GM12878 (cell line): Measurements from ENCODE around the gene SH2D5. TPM values are rescaled to one million over a fixed set of nuclear protein-coding genes. Genes with fewer than 3 reads are reported as not detected.

Experiments
- FOXM1 ChIP-seq: IDR thresholded peaks from 2 replicates; pipeline ENCODE4 v1.6.1; 2012; ENCODE audit warnings: low read depth, mild to moderate bottlenecking, inconsistent platforms, low read length, moderate library complexity
- HDAC6 ChIP-seq: fragments of 200-600 bp; sonication (generic); IDR thresholded peaks from one replicate; pipeline ENCODE4 v1.8.0; 2017; ENCODE audit warnings: antibody characterized with exemption; ENCODE audit not compliant: unreplicated experiment
- IRF4 ChIP-seq: IDR thresholded peaks from 2 replicates; pipeline ENCODE4 v1.6.1; 2011; ENCODE audit warnings: low read depth, low read length
- JUNB ChIP-seq: IDR thresholded peaks from 2 replicates; pipeline ENCODE4 v1.6.1; 2016; ENCODE audit warnings: antibody characterized with exemption, mild to moderate bottlenecking
- MEF2B ChIP-seq: fragments of 450-650 bp; IDR thresholded peaks from 2 replicates; pipeline ENCODE4 v1.6.1; 2018; ENCODE audit warnings: mild to moderate bottlenecking, moderate library complexity; ENCODE audit not compliant: partially characterized antibody, poor library complexity, severe bottlenecking
- NR2C1 ChIP-seq: fragments of 450-650 bp; IDR thresholded peaks from 2 replicates; pipeline ENCODE4 v1.6.1; 2017; ENCODE audit warnings: antibody characterized with exemption, mild to moderate bottlenecking, moderate library complexity
- NR2C2 ChIP-seq: IDR thresholded peaks from 2 replicates; pipeline ENCODE4 v1.6.1; 2011; ENCODE audit warnings: borderline replicate concordance, low read depth; ENCODE audit not compliant: control insufficient read depth, insufficient read length
- PAX8 ChIP-seq: fragments of 450-650 bp; IDR thresholded peaks from 2 replicates; pipeline ENCODE4 v1.6.1; 2017; ENCODE audit warnings: mild to moderate bottlenecking, moderate library complexity
- SREBF1 ChIP-seq: IDR thresholded peaks from 2 replicates; pipeline ENCODE4 v1.6.1; 2012; ENCODE audit warnings: mild to moderate bottlenecking, low read length
- TARDBP ChIP-seq: IDR thresholded peaks from 2 replicates; pipeline ENCODE4 v1.6.1; 2016; ENCODE audit warnings: borderline replicate concordance
- polyA plus RNA-seq, 11 experiments: library from polyadenylated mRNA; depleted of rRNA in 4 of 11; unstranded in 6 of 11; stranded (reverse) in 5 of 11; fragments of >200 nt; fragmentation: Nextera tagmentation in 4 of 11; fragmentation: Illumina TruSeq in 1 of 11; extraction: Ambion mirVana in 4 of 11; extraction: Trizol in 1 of 11; gene quantifications; 1 replicate in 1 of 11; 2 replicates in 10 of 11; pipeline versions ENCODE4 v1.2.1 to v1.2.3, GENCODE V29; 2011 to 2016; ENCODE audit warnings: inconsistent platforms in 2 of 11, missing spikeins in 2 of 11, low read depth in 1 of 11
- total RNA-seq, 4 experiments: library from RNA; depleted of rRNA in 3 of 4; stranded (reverse); fragments of >200 nt in 3 of 4; fragmentation: Illumina TruSeq in 1 of 4; extraction: Trizol in 1 of 4; gene quantifications; 2 replicates each; pipeline versions ENCODE4 v1.2.1 to v1.2.3, GENCODE V29; 2013 to 2021
- TF ChIP-seq, protein P1 (sequence below): fragments of 450-650 bp; IDR thresholded peaks from 2 replicates; pipeline ENCODE4 v1.6.1; 2014; ENCODE audit warnings: mild to moderate bottlenecking
- TF ChIP-seq, protein P2 (sequence below): fragments of 450-650 bp; conservative IDR thresholded peaks from 2 replicates; pipeline ENCODE4 v1.6.1; 2017; ENCODE audit warnings: mild to moderate bottlenecking, moderate library complexity
- TF ChIP-seq, protein P3 (sequence below): fragments of 450-650 bp; formaldehyde crosslinking; IDR thresholded peaks from 2 replicates; pipeline ENCODE4 v1.4.0; 2022; ENCODE audit warnings: mild to moderate bottlenecking, moderate library complexity
- TF ChIP-seq, protein P4 (sequence below): fragments of 450-650 bp; IDR thresholded peaks from 2 replicates; pipeline ENCODE4 v1.6.1; 2017; ENCODE audit warnings: mild to moderate bottlenecking, moderate library complexity
- TF ChIP-seq, protein P5 (sequence below): IDR thresholded peaks from 2 replicates; pipeline ENCODE4 v1.6.1; 2011; ENCODE audit warnings: low read depth, mild to moderate bottlenecking, low read length, moderate library complexity, borderline replicate concordance; ENCODE audit errors: extremely low read depth
- TF ChIP-seq, protein P6 (sequence below): IDR thresholded peaks from 2 replicates; pipeline ENCODE4 v1.6.1; 2012; ENCODE audit warnings: low read length, inconsistent platforms

The SH2D5 gene
- total and polyA plus RNA-seq, 10 of the 15 experiments (the other 5 are each of a cell fraction or from before 2014, with no cell fraction given) = 0.03 to 0.62 (median 0.20) TPM; not detected in 3

DNA sequence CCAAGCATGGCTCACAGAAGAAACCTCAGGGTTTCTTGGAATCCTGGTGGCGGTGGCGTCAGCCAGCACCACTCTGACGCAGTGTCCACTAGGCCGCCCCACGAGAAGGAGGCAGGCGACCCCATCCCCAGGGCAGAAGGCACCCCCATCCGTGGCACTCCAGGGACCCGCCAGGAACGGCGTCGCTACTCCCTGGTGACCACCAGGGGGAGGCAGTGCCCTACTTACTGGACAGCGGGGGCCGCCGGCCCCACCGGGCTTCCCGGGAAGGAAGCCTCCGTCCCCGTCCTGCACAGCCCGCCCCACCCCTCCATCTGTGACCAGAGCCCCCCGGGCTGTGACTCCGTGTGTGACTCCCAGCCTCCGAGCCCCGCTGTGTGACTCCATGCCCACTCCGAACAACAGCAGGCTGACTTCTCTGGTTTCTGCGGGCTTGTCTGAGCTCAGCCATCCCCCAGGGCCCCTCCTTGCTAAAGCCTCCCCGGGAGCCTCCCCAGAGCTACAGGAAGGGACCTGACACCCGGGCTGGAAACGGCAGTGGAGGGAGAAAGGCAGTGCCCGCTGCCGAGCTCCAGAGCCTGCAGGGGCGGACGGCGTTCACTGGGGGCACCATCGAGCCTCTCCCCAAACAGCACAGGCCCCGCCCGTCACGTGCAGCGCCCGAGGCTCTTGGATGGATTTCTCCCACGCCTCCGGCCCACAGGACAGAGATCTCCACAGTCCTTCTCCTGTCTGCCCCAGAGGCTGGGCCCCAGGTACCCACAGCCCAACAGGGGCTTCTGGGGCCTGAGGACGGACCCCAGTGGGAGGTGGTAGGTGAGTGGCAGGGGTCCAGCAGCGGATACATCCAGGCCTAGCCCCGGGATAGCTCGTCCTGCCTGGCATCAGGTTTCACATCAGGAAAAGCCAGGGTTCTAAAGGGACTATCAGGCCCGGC is 35.8 kb downstream of the SH2D5 start (continued):
- TF ChIP-seq, protein P1, sequence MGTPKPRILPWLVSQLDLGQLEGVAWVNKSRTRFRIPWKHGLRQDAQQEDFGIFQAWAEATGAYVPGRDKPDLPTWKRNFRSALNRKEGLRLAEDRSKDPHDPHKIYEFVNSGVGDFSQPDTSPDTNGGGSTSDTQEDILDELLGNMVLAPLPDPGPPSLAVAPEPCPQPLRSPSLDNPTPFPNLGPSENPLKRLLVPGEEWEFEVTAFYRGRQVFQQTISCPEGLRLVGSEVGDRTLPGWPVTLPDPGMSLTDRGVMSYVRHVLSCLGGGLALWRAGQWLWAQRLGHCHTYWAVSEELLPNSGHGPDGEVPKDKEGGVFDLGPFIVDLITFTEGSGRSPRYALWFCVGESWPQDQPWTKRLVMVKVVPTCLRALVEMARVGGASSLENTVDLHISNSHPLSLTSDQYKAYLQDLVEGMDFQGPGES = no peak
- TF ChIP-seq, protein P2, sequence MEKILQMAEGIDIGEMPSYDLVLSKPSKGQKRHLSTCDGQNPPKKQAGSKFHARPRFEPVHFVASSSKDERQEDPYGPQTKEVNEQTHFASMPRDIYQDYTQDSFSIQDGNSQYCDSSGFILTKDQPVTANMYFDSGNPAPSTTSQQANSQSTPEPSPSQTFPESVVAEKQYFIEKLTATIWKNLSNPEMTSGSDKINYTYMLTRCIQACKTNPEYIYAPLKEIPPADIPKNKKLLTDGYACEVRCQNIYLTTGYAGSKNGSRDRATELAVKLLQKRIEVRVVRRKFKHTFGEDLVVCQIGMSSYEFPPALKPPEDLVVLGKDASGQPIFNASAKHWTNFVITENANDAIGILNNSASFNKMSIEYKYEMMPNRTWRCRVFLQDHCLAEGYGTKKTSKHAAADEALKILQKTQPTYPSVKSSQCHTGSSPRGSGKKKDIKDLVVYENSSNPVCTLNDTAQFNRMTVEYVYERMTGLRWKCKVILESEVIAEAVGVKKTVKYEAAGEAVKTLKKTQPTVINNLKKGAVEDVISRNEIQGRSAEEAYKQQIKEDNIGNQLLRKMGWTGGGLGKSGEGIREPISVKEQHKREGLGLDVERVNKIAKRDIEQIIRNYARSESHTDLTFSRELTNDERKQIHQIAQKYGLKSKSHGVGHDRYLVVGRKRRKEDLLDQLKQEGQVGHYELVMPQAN = no peak
- no peak for TF ChIP-seq PAX8
- TF ChIP-seq TARDBP = no peak
- no peak for TF ChIP-seq NR2C1
- TF ChIP-seq, protein P3, sequence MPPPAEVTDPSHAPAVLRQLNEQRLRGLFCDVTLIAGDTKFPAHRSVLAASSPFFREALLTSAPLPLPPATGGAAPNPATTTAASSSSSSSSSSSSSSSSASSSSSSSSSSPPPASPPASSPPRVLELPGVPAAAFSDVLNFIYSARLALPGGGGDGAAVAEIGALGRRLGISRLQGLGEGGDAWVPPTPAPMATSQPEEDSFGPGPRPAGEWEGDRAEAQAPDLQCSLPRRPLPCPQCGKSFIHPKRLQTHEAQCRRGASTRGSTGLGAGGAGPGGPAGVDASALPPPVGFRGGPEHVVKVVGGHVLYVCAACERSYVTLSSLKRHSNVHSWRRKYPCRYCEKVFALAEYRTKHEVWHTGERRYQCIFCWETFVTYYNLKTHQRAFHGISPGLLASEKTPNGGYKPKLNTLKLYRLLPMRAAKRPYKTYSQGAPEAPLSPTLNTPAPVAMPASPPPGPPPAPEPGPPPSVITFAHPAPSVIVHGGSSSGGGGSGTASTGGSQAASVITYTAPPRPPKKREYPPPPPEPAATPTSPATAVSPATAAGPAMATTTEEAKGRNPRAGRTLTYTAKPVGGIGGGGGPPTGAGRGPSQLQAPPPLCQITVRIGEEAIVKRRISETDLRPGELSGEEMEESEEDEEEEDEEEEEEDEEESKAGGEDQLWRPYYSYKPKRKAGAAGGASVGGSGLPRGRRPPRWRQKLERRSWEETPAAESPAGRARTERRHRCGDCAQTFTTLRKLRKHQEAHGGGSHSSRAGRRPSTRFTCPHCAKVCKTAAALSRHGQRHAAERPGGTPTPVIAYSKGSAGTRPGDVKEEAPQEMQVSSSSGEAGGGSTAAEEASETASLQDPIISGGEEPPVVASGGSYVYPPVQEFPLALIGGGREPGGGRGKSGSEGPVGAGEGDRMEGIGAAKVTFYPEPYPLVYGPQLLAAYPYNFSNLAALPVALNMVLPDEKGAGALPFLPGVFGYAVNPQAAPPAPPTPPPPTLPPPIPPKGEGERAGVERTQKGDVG = no peak
- no peak for TF ChIP-seq SREBF1
- TF ChIP-seq, protein P4, sequence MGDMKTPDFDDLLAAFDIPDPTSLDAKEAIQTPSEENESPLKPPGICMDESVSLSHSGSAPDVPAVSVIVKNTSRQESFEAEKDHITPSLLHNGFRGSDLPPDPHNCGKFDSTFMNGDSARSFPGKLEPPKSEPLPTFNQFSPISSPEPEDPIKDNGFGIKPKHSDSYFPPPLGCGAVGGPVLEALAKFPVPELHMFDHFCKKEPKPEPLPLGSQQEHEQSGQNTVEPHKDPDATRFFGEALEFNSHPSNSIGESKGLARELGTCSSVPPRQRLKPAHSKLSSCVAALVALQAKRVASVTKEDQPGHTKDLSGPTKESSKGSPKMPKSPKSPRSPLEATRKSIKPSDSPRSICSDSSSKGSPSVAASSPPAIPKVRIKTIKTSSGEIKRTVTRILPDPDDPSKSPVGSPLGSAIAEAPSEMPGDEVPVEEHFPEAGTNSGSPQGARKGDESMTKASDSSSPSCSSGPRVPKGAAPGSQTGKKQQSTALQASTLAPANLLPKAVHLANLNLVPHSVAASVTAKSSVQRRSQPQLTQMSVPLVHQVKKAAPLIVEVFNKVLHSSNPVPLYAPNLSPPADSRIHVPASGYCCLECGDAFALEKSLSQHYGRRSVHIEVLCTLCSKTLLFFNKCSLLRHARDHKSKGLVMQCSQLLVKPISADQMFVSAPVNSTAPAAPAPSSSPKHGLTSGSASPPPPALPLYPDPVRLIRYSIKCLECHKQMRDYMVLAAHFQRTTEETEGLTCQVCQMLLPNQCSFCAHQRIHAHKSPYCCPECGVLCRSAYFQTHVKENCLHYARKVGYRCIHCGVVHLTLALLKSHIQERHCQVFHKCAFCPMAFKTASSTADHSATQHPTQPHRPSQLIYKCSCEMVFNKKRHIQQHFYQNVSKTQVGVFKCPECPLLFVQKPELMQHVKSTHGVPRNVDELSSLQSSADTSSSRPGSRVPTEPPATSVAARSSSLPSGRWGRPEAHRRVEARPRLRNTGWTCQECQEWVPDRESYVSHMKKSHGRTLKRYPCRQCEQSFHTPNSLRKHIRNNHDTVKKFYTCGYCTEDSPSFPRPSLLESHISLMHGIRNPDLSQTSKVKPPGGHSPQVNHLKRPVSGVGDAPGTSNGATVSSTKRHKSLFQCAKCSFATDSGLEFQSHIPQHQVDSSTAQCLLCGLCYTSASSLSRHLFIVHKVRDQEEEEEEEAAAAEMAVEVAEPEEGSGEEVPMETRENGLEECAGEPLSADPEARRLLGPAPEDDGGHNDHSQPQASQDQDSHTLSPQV = no peak
- TF ChIP-seq, protein P5, sequence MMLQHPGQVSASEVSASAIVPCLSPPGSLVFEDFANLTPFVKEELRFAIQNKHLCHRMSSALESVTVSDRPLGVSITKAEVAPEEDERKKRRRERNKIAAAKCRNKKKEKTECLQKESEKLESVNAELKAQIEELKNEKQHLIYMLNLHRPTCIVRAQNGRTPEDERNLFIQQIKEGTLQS = 0 out of 2 replicates have a peak, but pooled peaks have one; percentile 5
- TF ChIP-seq HDAC6 = no peak
- no peak for TF ChIP-seq MEF2B
- TF ChIP-seq JUNB = no peak
- TF ChIP-seq, protein P6, sequence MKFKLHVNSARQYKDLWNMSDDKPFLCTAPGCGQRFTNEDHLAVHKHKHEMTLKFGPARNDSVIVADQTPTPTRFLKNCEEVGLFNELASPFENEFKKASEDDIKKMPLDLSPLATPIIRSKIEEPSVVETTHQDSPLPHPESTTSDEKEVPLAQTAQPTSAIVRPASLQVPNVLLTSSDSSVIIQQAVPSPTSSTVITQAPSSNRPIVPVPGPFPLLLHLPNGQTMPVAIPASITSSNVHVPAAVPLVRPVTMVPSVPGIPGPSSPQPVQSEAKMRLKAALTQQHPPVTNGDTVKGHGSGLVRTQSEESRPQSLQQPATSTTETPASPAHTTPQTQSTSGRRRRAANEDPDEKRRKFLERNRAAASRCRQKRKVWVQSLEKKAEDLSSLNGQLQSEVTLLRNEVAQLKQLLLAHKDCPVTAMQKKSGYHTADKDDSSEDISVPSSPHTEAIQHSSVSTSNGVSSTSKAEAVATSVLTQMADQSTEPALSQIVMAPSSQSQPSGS = no peak
- TF ChIP-seq NR2C2 = no peak
- 0 out of 2 replicates have a peak, but pooled peaks have one; percentile 45 for TF ChIP-seq FOXM1
- TF ChIP-seq IRF4 = no peak
